Measurements from ENCODE around the gene IL1RAPL2.
"Not testable (repeated sequence)": the region's sequence is repeated elsewhere in the genome, so short reads cannot be mapped to it uniquely, and the experiment has no call there.

Gene IL1RAPL2

DNA sequence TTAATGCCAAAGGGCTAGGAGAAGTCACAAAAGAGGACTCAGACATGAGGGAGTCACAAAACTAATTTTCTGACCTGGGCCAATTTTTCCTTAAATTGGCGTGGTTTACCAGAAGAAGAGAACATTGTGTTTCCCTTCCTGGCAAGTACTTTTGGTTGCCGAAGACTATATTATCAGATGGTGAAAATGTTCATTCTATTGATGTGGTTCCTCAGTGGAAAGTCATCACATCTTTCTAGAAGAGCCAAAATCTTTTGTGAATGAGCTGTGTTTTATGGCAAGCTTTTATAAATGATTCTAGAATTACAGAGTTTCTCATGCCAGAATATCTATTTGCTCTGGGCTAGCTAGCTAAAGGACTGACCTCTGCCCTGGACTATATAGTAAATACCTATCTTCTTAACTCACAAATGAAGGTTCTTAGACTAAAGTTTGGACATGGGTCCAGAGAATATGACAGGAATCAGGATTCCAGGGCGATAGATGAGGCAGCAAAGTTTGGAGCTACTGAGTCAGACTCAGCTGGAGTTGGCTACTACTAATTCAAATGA, 288.9 kb downstream of the IL1RAPL2 start:
- DNase-seq (ENCODE audit: low read depth in 2 of 2) = no peak

DNA sequence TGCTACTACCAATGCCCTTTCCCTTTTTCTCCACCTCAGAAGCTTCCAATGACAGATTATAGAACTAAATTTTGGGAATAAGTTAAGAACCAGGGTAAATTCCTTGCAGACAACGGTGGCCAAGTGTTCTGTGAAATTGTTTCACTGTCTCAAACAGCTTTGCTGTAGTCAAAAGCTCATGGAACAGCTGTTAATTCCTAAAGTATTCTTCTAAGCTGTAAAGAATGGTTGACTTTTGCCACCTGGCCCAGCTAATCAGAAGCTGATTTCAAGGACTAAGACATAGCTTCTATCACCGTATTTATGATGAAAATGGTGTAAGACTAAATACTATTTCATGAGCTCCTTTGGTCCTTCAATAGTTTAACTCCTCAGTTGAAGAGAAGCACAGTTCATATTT, 297.5 kb downstream of the IL1RAPL2 start:
- no peak for DNase-seq (ENCODE audit: low read depth in 2 of 2)

DNA sequence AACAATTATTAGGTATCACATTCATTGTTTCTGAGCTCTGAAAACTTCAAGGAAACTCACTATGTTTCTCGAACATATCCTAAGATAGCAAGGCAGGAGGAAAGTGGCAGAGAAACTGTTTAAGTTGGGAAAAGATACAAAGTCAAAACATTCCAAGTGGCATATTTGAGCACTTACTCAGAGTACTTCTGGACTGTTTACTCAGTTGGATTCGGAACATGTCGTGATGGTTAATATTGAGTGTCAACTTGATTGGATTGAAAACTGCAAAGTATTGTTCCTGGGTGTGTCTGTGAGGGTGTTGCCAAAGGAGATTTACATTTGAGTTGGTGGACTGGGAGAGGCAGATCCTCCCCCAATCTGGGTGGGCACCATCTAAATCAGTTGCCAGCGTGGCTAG, 298.3 kb downstream of the IL1RAPL2 start:
- DNase-seq (ENCODE audit: low read depth in 2 of 2) = no peak

DNA sequence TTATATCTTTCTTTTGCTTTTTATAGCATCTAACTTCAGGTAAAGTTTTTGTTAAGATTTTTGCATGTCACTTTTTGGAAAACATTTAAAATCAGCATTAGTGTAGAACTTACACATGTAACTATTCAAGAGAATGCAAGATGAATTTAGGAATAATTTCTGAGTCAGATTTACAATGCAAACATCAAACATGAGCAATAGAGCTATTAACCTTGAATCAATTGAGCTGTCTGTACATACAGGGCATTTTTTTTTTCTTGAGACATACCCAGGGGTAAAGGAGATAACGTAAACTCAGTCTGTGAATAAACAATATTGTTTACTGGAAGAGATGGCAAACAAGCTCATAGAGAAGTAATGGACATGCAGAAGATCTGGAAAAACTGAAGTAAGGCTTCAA, 311.5 kb downstream of the IL1RAPL2 start:
- no peak for DNase-seq (ENCODE audit: low read depth in 2 of 2)

DNA sequence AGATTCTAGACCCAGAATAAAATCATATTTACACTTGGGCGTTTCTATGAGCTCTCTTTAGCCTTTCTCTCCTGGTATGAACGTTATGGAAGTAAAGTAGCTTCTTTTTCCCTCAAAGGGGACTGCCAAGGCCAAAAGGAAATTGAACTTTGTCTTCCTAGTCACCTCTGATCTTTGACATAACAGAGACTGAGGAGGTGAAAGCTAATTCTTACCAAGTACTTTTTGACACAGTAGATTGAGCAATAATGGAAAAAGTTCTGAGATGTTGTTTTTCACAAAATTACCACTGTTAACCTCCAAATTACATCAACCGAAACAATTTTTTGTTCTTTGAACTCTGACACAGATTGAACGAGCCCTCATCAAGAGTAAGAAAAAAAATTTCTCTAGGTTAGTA, 336.1 kb downstream of the IL1RAPL2 start:
- no peak for DNase-seq (ENCODE audit: low read depth in 2 of 2)

DNA sequence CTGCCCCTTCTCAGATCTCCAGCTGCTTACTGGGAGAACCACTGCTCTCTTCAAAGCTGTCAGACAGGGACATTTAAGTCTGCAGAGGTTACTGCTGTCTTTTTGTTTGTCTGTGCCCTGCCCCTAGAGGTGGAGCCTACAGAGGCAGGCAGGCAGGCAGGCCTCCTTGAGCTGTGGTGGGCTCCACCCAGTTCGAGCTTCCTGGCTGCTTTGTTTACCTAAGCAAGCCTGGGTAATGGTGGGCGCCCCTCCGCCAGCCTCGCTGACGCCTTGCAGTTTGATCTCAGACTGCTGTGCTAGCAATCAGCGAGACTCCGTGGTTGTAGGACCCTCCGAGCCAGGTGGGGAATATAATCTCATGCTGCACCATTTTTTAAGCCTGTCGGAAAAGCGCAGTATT, 343.7 kb downstream of the IL1RAPL2 start:
- DNase-seq (ENCODE audit: low read depth in 2 of 2) = not testable (repeated sequence)

DNA sequence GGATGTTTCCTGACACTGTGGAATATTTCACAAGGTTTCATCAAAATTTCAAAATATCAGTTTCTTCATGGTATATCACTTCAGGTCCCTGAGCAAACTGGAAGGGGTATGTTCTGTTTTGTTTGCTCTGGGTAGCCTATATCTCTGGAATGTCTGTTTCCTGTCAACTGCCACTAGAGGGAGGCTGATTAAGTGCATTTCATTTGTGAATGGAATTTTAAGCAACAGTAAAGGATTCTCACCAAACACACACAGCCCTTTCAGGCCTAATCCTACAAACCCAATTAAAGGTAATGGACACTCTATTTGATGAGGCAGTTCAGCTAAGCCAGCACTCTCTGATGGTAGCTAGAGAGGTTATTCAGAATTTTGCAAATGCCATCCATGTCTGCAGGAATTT, 347.3 kb downstream of the IL1RAPL2 start:
- DNase-seq (ENCODE audit: low read depth in 2 of 2) = no peak

DNA sequence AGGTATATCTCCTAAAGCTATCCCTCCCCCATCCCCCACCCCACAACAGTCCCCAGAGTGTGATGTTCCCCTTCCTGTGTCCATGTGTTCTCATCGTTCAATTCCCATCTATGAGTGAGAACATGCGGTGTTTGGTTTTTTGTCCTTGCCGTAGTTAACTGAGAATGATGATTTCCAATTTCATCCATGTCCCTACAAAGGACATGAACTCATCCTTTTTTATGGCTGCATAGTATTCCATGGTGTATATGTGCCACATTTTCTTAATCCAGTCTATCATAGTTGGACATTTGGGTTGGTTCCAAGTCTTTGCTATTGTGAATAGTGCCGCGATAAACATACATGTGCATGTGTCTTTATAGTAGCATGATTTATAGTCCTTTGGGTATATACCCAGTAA, 348.7 kb downstream of the IL1RAPL2 start:
- not testable (repeated sequence) for DNase-seq (ENCODE audit: low read depth in 2 of 2)

DNA sequence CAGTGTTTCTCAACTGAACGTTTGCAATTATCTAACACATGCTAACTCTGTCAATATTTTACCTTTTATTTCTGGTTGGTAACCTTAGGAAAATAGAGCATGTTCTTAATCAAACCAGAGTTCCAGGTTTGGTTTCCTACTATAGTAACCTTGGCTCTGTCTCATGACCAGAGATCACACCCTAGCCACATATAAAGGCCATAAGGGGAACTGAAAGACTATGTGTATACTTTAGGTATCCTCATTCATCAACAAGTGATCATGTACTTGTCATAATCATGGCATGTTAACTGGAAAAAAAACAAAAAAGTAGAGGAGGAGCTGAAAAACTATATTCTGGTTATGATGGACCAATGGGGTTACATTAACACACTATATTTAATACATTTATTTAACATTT, 352.1 kb downstream of the IL1RAPL2 start:
- DNase-seq (ENCODE audit: low read depth in 2 of 2) = no peak

DNA sequence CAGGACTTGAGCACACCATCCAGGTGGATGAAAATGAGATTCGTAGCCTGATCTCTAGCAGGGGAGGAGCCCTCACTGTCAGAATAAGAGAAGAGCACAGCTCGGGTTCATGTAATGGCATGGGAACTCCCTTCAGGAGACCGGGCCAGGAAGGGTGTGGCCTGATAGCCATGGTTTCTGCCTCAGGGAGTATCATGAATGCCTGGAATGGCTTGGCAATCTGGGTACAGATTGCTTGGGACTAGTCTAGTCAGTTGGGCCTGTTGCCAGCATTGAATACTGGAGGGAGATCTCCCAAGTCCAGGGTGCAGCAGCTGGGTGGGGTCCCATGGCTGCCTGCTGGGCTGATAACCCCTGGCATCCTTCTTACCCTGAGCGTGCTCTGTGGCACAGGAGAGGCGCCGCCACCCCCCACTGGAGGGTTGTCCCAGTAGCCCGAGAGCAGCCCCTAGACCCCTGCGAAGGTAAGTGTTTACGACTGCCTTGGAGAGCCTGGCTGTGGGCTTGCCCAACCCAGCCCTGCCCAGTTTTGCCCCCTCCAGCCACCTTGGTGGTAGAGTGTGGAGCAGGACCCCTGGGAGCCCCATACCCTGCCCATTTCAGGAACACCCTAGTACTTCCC, 355.7 kb downstream of the IL1RAPL2 start:
- DNase-seq (ENCODE audit: low read depth in 2 of 2) = no peak

DNA sequence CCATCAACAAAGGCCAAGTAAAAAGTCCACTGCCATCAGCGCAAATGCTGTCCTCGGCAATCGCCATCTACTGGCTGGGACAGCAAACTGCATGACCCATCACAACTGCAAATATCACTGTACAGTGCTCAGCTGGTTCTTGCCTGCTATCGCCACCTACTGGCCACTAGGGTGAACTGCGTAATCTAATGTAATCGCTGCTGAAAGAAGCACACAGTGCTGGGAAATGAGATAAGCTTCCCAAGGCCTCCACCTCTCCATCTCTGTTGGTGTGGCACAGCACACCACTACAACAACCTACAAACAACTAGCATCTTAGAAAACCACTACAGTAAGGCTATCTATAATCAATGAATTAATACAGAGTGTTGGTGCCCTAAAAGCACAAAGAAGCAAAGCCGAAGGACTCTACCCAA, 356.2 kb downstream of the IL1RAPL2 start:
- DNase-seq (ENCODE audit: low read depth in 2 of 2) = peak in 1 of 2 donors; percentile 10

DNA sequence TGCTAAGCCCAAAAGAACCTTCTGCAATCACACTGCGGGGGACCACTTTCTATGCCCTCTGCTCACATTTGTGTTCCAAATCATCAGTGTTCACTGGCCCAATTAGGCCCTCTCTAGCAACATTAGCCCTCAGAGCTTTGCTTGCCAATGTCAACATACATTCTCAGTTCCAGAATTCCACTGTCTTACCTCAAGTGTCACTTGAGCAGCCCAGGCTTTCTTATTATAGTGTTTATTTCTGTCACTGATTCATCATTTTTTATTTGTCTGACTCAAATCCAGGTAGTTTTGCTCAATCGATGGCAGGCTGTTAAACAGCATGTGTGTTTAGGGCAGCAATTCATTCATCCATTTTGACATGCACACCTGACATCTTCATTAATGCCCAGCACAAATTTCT, 363.3 kb downstream of the IL1RAPL2 start:
- no peak for DNase-seq (ENCODE audit: low read depth in 2 of 2)

DNA sequence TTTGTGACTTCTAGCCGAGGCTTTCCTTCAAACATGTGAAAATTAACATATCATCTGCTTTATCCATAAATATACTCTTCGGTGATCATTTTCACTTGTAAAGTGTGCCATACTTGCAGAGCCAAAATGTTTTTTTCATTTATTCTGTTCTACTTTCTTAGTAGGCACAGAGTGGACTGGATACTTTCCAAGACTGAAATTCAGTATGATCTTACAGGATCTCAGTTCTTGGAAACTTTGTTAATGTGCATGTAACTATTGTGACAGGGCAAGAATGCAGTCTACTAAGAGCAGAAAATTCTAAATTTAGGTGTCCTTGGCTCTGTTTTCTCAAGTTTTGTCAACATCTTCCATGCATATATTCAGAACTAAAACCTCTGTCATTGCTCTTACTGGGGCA, 369.6 kb downstream of the IL1RAPL2 start:
- DNase-seq (ENCODE audit: low read depth in 2 of 2) = no peak

DNA sequence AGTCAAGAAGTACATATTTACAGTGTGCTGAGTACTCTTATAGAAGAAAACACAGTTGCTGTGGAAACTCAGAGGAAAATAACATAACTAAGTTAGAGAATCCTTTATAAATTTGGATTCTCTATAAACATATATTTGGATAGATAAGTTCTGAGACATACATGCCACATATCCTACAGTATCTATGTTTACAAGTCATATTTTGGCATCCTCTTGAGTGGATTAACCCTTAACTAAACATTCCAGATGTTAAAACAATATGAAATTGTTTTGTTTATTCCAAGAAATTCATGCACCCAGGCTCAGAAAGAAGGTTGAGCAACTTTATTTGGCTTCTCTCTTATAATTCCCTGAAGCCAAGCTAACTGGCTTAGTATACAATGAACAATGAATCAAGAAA, 387.3 kb downstream of the IL1RAPL2 start:
- no peak for DNase-seq (ENCODE audit: low read depth in 2 of 2)

DNA sequence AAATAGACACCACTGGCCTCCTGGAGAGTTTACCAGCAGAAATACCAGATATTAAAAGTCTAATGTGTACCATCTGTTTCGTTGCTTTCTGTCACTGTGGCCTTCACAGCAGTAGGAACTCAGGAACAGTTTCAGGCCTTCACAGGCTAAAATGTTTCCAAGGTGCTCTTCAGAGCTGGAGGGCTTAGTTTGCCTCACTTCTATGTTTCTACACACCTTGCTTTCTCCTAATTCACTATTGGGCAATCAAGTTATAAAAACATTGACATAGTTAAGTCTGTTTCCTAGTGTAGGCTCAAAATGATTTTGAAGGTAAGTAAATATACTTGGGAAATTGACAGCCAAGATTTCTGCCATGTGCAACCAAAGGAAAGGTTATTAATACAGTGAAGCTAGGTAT, 395.9 kb downstream of the IL1RAPL2 start:
- no peak for DNase-seq (ENCODE audit: low read depth in 2 of 2)

DNA sequence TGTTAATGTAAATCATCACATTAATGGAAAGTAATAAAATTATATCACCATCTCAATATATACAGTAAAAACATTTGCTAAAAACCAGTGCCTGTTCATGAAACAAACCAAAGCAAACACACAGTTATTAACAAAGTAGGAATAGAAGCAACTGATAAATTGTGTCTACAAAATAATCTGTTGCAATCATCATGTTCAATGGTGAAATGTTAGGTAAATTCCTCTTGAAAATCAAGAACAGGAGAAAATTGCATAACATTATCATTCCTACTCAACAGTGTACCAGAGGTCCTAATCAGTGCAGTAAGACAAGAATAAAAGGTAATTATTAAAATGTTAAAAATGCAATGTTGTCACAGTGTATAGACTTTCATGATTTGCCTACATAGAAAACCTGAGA, 402.2 kb downstream of the IL1RAPL2 start:
- no peak for DNase-seq (ENCODE audit: low read depth in 2 of 2)

DNA sequence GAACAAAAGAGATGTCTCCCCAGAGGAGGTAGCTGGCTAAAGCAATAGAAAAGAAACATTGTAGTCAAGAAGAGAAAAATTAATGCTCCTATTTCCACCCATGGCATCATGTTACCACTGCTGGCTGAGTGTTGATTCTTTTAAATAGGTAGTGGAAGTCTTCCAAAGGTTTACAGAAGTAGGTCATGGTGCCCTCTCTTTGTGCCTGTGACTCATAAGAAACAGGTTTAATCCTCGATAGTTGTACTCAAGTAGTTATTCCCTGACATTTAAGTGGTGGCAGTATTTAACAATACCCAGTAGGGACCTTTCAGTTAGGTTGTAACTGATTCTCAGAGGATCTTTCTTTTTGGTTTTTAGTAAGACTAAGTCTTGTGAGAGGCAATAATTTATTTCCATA, 406.7 kb downstream of the IL1RAPL2 start:
- DNase-seq (ENCODE audit: low read depth in 2 of 2) = no peak

DNA sequence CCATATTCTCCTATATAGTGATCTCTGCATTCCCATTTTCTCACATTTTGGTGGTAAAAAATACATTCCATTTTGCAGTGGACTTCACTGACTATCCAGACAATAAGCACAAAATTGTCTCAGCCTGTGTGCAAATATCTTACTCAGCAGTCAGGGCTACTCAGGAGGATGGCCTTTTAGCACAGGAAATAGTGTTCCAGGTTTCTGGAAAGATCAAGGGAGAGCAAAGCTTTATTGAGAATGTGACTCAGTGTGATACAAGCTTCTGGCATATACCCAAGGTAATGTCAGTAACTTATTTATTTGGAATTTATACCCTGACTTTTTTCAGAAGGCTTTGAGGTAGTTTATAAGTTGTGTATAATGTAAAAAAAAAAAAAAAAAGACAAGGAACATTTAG, 421.1 kb downstream of the IL1RAPL2 start:
- DNase-seq (ENCODE audit: low read depth in 2 of 2) = no peak

DNA sequence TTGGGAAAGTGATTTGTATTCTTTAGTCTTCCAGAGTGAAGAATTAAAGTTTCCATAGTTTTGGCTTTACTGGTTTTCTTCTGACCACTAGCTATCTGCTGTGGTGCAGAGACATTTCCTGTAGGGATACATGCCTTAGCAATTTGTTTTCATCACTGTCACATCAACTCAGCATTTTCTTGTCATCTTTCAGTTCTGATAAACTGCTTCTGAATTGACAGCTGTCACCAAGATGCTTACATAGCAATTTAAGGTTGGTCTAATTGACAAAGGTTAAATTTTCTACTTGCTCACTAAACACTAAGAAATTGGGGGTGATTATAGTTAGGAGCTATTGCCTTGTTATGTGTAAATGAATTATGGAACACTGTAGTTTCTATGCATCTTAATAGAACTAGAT, 422.0 kb downstream of the IL1RAPL2 start:
- no peak for DNase-seq (ENCODE audit: low read depth in 2 of 2)

DNA sequence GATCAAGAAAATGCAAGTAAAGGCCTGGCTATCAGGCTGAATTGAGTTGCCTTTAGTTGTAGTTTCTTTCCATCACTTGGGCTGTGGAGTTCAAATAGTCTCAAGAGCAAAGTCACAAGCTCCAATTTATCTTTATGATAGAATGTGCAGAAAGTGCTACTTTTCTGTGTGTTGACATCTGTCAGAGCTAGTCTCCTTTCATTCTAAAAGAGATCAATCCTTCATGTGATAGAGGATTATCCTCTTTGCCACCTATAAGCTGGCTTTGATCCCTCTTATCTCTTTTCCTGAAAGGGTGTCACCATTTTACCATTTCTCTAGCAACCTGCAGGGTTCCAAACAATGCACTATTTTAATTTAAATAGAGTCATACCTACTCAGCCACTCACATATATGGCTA, 429.5 kb downstream of the IL1RAPL2 start:
- DNase-seq (ENCODE audit: low read depth in 2 of 2) = no peak

DNA sequence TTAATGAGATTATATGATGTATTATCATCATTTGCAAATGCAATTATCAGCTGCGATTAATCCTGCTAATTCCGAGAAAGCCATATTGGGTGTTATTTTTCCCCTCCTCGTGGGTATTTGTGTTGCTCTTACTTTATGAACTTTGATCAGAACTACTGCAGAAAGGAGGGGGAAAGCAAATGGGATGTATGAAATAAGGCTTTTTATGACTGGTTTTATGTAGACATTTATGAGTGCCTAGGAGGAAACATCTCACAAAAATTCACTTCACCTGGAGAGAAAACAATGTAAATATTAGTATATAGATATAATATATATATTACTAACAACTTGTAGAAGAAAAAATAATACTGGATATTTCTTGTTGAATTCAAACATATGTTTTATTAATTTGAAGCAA, 440.1 kb downstream of the IL1RAPL2 start:
- no peak for DNase-seq (ENCODE audit: low read depth in 2 of 2)

DNA sequence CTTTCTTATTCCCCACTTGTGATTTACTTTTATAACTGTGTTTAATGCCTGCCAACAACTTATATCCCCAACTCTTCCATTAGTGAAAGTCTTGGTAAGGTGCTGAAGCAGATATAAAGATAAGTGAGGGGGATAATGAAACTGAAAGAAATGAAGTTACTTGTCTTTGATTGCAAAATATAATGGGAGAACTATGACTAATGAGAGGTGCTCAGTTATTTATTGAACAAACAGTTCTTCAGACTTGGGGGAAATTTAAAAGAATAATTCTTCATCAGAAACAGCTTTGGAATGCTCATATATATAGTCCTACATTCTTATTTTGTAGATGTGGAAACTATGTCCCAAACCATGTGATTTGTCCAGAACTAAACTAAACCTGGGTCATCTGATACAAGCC, 441.0 kb downstream of the IL1RAPL2 start:
- DNase-seq (ENCODE audit: low read depth in 2 of 2) = no peak

DNA sequence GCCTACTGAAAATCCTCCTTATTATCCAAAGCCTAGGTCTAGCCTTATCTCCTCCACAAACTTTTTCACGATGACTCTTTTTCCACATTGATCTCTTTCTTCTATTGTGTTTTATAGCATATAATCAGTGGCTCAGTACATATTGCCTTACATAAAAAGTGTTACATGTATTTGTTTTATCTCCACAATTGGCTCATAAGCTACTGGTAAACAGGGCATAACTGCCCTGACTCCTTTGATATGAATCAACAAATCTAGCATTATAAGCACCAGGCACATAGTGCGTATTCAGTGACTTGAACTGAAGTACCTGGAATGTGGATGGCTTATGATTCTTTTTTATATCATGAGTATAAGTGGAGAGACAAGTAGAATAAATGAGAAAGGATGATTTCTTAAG, 447.7 kb downstream of the IL1RAPL2 start:
- no peak for DNase-seq (ENCODE audit: low read depth in 2 of 2)

DNA sequence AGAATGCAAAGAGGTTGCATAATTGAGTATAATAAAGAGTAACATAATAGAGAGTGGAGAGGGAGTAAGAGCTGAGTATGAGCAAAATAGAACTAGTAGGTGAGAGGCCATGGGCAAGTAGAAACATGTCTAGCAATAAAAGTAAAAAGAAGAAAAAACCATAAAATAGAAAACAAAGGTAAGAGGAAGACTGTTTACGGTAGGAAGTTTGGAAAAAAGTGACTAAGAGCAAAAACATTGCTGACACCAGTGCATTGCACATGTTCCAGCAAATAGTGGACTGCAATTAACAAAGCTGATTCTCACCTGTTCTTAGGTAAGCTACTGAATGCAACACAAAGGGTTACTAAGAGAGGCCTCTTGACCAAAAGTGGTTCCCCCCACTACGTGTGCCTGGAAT, 451.6 kb downstream of the IL1RAPL2 start:
- no peak for DNase-seq (ENCODE audit: low read depth in 2 of 2)
